ENCODE data around the gene KCNH1.

The KCNH1 gene

GRCh38 chr1:211153932-211154331, 20.0 kb upstream of the KCNH1 start:
- H3K4me3 ChIP-seq (ENCODE audit: low read depth, low read length), result no peak overlapping the region
- DNase-seq (ENCODE audit: low read depth), result no peak
- TF ChIP-seq CTCF (IDR thresholded peaks at IDR 0.05; ENCODE audit: insufficient read depth, low read depth, low read length, missing control alignments), result no peak

- no peak for TF ChIP-seq CTCF (IDR thresholded peaks at IDR 0.05; ENCODE audit: insufficient read depth, low read depth, low read length, missing control alignments)
- no peak for DNase-seq (ENCODE audit: low read depth)
- H3K4me3 ChIP-seq (ENCODE audit: low read depth, low read length), result no peak overlapping the region
Observed at GRCh38 chr1:211148366-211148765, 14.4 kb upstream of the KCNH1 start.

GRCh38 chr1:211145944-211146343, 12.0 kb upstream of the KCNH1 start:
- no peak for TF ChIP-seq CTCF (IDR thresholded peaks at IDR 0.05; ENCODE audit: insufficient read depth, low read depth, low read length, missing control alignments)
- no peak for DNase-seq (ENCODE audit: low read depth)

DNA sequence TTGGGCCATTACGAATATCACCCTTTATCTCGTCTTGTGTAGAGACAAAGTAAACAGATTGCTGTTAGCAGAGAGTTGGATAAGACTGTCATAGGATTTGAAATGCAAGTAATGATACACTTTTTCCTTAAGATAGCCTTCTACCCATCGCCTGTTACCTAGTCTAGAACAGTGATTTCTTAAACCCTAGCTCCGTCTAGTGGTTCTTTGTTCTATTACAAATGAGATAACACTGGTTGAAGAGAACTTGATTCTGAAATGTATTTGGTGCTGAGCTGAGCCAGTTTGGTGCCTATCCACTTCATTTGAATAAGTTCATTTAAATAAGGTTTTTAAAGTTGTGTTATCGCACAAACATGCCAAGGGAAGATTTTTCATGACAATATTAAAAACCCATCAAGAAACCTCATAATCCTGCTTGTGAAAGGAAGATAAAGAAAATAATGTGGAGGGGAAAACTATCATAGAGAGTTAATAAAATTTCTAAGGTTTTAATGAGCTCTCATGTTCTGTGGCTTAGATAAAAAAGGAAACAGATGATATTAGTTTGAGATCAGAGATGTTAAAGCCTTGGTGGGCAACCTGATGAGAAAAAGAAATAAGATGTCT, 1.5 kb upstream of the KCNH1 start:
- no peak overlapping the region for H3K4me3 ChIP-seq (ENCODE audit: low read depth, low read length)
- peak; percentile 56 for TF ChIP-seq CTCF (IDR thresholded peaks at IDR 0.05; ENCODE audit: insufficient read depth, low read depth, low read length, missing control alignments)
- peak; percentile 44 for DNase-seq (ENCODE audit: low read depth)

More at GRCh38 chr1:211145944-211146343, 12.0 kb upstream of the KCNH1 start:
- H3K4me3 ChIP-seq (ENCODE audit: low read depth, low read length), result no peak overlapping the region

- DNase-seq (ENCODE audit: low read depth), result no peak
- H3K4me3 ChIP-seq (ENCODE audit: low read depth, low read length), result no peak overlapping the region
- TF ChIP-seq CTCF (IDR thresholded peaks at IDR 0.05; ENCODE audit: insufficient read depth, low read depth, low read length, missing control alignments), result no peak
Observed at GRCh38 chr1:211133393-211133835, 534 bp downstream of the KCNH1 start.

- no peak for DNase-seq (ENCODE audit: low read depth)
- TF ChIP-seq CTCF (IDR thresholded peaks at IDR 0.05; ENCODE audit: insufficient read depth, low read depth, low read length, missing control alignments), result no peak
- H3K4me3 ChIP-seq (ENCODE audit: low read depth, low read length), result no peak overlapping the region
Observed at GRCh38 chr1:211132721-211133392, 1.1 kb downstream of the KCNH1 start.
